Embryonic facial prominence (tissue), 1 donor: Measurements from ENCODE around the gene CERS6.
"Not testable (repeated sequence)": the region's sequence is repeated elsewhere in the genome, so short reads cannot be mapped to it uniquely, and the experiment has no call there.

Source experiments
- DNase-seq: peaks from one replicate; pipeline ENCODE4 v3.0.0-alpha.2; 2016; ENCODE audit errors: extremely low spot score

Gene CERS6

DNA sequence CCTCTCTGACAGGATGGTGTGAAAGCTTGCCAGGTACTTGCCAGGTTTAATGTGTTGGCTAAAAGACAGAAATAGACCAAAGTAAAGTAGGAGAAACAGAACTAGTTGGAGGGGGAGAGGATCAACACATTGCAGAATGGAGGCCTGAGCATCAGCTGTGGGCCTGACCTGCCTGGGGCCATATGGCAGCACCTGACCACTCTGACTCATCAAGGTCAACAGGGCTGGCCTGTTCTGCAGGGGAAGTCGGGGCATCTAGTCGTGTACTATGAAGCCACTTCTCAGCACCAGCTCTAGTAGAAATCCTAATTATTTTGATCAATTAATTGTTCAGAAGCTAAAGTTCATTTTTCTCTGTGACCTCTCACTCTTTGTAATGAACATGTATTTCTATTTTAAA lies 310.5 kb downstream of the CERS6 start:
- DNase-seq = no peak

DNA sequence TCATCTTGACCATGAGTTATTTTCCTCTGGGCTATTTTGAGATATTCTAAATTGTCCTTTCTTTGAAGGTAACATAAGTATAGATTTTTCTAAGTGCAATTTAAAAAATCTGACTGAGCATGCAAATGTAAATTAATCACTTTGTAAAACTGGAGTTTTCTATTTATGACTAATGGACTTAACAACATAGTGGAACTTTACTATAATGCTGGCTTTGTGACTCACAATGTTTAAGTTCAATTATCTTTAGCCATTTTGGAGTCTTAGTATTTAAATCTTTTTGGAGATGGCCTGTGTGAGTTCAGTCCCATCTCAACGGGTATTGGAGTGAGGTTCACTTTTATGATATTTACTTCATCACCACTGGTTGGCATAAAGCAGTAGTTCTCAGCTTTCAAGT lies 311.2 kb downstream of the CERS6 start:
- no peak for DNase-seq

DNA sequence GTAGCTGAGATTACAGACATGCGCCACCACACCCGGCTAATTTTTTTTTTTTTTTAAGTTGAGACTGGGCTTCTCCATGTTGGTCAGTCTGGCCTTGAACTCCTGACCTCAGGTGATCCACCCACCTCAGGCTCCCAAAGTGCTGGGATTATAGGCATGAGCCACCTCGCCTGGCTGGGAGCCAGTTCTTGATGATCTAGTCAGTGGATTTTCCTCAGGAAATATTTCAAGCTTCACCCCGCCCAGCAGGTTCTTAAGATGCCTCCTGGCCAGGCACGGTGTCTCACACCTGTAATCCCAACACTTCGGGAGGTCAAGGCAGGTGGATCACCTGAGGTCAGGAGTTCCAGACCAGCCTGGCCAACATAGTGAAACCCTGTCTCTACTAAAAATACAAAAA lies 312.3 kb downstream of the CERS6 start:
- DNase-seq = not testable (repeated sequence)

DNA sequence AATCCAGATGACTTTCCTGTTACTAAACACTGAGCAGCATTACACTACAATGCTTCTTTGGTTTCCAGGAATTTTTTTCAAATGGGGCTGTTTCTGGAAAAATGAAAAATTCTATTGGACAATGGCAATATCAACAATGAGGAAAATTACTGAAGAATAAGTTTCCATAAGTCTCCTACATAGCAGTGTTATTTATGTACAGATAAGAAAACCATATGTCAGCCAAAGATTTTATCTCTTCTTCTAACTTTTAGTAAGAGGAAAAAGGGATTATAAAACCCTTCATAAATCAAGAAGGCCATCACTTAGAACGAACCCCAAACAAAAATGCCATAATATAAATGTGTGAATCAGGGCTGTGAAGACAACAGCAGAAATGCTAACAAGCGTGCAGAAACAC lies 314.7 kb downstream of the CERS6 start:
- DNase-seq = peak; percentile 10

DNA sequence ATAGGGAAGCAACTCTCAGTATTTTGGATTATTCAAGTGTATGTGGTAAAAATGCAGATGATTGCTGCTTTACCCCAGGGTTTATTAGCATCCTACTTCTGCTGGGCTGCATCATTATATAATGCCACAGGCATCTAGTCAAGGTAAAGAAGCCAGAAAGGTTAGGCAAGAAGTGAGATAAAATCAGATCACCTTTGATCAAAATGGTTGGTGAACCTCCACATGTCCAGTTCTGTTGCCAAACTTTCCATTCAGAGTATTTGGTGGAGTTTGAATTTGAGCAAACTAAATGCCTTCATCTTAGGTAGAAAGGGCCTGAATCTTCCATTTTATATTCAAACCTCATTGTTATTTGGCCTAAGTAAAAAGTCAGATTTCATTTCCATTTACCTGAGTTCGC lies 316.6 kb downstream of the CERS6 start:
- DNase-seq = no peak

DNA sequence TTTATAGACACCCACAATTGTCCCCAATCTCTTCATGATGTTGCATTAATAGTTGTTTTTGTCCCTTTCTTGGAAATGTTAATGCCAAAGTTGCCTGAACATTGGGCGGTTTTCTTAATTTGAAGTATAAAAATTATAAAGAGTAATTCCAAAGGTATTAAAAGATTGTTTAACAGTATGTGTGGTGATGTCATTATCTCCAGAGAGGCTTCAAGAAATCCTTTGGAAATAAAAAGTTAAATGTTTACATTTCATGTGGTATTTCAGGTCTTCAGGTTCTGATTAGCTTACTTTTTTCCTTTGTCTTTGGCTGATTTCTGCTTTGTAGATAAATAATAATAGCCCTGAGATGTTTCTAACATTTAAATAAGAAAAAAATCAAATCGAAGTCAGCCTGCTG lies 317.1 kb downstream of the CERS6 start:
- DNase-seq = no peak

DNA sequence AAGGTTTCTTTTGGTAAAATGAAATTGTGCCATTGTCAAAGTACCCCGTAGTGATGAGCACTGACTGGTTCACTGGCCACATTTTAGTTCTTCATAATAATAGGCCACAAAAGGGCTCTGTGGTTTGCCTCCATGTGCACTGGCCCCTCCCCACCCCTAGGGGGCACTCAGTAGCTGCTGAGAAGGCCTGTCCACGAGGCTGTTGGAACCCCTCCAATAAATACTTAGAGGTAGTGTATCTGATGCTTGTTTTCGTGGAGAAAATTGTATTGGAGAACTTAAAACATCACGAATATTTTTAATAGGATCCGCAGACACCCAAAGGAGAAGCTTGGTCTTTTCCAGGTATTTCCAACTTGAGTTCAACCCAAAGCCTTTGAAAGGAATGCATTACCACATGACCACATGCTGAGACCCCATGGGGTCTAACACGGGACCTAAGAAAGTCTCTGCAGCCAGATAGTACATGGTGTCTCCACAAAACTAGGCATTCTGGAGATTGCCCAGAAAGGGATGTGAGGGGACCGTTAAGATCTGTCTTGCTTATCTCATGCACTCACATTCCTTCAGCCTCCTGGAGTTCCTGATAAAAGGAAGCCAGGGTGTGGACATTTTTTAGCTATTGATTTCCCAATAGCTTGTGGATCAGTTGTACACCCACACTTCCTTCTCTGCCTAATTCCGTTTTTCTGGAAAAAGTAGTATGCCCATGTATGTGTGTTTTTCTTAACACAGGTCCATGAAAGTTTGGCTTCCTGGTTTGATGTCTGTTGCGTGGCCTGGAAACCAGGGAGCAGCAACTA lies 317.8 kb downstream of the CERS6 start:
- no peak for DNase-seq

DNA sequence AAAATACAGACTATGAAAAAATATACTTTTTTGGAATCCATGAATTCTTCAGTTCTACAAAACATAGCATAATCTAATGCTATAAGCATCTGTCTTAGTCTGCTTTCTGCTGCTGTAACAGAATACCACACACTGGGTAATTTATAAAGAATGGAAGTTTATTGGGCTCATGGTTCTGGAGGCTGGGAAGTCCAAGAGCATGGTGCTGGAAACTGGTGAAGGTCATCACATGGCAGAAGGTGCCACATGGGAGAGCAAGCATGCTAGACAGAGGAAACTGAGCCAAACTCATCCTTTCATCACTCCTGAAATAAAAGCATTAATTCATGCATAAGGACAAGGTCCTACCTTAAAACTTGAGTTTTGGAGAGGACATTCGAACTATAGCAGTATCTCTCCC lies 319.8 kb downstream of the CERS6 start:
- DNase-seq = no peak

DNA sequence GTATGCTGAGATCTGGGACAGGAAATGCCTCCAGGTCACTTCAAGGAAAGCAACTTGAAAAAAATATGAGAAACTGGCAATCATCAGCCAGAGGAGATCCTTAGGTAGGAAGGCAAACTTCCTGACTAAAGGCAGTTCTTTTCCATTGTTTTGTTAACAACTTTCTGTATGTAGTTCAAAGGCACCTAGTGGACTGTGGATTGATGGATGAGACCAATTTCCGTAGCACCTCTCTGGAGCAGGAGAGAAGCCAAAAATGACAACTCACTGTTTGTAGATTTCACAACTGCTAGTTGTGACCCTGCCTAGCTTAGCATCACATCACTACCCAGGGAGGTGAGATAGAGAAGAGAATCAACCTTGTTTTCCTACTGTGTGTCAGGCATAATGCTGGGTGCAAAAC lies 324.6 kb downstream of the CERS6 start:
- no peak for DNase-seq

DNA sequence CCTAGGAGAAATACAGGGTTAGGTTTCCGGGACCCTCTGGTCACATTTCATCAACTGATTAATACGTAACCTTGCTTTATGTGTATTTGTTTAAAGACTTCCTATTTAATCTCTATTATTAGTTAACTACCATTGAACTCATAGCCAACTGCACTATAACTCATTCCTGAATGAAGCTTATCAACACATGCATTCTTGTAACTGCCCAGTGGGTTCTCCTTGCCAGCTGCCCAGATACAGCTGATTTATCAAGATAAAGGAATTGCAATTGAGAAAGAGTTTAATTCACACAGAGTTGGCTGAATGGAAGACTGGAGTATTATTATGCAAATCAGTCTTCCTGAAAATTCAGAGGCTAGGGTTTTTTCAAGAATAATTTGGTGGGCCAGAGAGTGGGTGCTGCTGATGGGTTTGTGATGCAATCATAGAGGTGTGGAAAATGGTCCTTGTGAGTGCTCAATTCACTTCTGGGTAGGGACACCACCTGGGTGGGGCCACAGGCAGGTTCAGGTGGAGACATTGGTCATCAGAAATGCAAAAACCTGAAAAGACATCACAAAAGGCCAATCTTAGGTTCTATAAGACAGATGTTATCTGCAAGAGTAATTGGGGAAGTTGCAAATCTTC lies 325.2 kb downstream of the CERS6 start:
- no peak for DNase-seq

DNA sequence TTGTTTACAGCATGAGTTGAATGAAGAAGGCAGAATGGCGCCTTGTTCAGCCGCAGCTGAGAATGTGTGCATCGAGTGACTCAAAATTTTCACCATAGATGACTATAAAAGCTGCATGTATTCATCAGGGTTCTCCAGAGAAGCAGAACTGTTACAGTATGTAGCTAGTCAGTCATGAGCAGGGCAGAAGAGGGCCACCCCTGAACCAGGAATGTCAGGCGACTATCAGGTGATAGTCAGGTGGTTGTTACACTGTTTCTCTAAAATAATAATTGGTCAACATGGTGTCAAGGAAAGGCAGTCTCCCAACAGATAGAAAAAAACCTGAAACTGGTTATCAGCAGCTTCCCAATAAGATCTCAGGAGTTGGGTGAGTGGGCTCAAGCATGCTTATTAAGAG lies 326.2 kb downstream of the CERS6 start:
- no peak for DNase-seq

DNA sequence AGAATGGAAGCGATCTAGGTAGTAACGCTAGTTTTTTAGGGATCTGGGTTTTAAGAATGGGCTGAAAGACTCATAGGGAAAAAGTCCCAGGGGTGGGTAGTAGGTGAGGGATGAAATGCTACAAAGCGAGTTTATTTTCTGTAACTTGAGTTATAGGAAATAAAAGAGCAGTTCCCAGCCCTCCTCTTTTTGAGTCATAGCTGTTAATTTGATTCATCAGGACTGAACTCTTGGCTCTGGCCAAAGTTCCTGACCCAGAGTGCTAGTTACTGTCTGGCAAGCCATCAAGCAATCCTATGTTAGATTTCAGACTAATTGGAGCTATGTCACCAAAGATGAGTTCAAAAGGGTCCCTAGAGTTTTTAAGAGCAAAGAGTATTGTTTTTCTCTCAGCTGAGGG lies 328.9 kb downstream of the CERS6 start:
- DNase-seq = no peak

DNA sequence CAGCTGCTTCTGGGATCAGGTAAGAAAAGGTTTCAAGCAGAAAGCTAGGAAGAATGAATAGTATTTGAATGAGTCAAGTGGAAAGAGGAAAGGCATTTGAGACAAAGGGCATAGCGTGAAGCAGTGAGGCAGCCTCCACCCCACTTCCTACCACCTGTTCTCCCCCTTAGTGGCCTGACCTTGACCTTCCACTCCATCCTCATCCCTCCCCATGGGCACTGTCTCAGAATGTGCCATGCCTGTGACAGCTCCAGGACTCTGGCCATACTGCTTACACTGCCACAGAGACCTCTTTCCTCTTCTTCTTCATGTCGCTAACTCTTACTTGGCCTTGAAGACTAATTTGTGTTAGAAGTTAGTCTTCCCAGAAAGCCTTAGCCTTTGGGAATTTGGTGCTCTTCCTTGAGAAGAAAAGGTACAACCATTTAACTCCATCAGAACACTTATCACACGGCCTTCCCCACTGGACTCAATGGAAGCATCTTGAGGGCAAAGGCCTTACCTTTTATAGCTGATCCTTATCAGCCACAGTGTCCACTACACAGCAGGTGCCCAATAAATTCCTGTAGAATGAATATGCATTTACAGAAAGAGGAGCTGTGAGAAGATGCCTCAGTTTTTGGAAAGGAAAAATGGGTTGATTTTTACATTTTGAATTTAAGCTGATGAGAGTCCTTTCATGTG lies 331.2 kb downstream of the CERS6 start:
- no peak for DNase-seq

DNA sequence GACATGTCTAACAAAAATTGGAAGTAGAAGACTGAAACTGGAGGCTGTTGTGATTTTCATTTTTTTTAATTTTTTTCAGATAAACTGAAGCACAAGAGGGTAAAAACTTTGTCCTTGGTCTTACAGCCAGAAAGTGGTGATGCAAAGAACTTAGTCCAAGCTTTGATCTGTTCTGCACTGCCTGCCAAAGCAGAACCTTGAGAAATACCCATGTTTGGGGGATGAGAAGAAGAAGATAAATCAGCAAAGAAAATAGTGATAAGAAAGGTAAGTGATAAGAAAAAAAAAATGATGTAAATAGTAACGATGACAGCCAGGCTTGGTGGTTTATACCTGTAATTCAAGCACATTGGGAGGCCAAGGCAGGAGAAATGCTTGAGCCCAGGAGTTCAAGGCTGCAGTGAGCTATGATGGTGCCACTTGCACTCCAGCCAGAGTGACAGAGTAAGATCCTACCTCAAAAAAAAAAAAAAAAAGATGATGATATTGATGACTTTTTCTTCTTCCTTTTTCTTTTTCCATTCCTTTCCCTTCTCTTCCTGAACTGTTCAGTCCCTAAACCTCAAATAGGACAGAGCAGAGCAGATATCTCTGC lies 331.8 kb downstream of the CERS6 start:
- DNase-seq = no peak

DNA sequence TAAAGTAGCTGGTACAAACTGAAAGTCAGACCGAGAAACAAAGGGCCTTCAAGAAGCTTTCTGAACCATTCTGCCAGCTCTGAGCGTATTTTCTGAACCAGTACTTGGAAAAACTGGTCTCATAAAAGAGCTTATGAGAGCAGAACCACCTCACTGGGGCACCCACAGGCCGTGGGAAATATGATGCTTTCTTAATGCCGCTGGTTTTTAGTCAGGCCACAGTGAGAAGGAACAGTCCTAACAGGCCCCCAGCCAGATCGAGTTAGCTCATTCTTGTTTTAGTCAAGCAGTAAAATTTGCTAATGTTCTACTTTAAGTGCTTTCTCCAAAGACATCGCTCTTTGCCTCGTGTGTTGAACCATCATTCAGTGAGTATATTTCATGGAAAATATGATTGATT lies 333.7 kb downstream of the CERS6 start:
- DNase-seq = no peak

DNA sequence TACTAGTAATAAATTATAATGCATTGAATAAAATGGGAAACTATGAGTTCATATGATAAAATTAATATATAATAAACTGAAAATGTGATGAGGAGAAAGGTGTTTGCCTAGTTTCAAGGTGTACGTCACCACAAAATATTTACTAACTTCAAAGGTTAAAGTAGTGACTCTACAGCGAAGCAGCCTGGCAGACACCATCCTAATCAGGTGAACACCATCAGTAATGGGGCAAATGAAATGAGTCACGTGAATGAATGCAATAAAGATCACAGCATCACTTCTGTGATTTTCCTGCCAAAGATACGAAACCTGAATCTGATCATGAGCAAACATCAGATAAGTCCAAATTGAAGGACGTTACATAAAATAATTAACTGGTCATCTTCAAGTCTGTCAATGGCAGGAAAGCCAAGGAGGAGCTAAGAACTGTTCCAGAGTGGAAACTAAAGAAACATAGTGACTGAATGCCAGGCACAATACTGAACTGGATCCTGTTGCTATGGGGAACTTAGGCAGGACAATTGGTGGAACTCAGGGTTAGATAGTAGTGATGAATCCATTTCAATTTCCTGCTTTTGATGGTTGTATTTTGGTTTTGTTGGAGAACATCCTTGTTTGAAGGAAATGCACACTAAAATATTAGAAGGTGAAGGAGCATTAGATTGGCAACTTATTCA lies 334.3 kb downstream of the CERS6 start:
- no peak for DNase-seq

DNA sequence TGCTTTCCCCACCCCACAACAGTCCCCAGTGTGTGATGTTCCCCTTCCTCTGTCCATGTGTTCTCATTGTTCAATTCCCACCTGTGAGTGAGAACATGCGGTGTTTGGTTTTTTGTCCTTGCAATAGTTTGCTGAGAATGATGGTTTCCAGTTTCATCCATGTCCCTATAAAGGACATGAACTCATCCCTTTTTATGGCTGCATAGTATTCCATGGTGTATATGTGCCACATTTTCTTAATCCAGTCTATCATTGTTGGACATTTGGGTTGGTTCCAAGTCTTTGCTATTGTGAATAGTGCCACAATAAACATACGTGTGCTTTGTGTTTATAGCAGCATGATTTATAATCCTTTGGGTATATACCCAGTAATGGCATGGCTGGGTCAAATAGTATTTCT lies 335.1 kb downstream of the CERS6 start:
- DNase-seq = not testable (repeated sequence)

DNA sequence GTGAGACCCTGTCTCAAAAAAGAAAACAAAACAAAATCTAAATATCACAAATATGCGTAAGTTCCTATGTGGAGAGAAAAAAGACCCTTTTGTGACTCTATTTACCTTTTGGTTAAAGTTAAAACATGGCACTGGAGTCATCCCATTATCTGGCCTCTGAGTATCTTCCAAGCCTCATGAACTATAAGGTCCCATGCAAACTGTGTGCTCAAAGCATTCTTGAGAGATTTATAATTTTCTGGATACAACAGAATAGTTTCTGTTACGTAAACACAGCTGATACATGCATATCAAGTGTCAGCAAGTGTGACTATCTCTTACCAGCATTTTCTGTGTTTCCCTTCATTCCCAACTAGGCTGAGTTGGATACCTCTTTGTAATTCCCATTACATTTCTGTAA lies 337.5 kb downstream of the CERS6 start:
- DNase-seq = no peak

DNA sequence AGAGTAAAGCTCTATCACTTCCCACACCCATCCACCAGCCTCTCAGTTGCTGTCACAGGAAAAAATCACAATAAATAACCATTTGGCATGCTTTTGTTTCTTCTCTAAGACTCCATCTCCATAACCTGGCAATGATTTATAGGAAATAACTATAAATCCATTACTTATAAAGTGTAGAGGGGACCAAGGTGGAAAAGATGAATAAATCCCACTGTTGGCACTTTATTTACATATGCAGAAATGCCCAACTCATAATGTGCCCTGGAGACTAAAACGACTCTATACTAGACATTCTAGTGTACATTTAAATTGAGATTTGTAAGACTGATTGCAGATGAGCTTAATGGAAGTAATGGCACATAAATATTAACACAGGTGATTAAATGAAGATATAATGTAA lies 338.9 kb downstream of the CERS6 start:
- no peak for DNase-seq

DNA sequence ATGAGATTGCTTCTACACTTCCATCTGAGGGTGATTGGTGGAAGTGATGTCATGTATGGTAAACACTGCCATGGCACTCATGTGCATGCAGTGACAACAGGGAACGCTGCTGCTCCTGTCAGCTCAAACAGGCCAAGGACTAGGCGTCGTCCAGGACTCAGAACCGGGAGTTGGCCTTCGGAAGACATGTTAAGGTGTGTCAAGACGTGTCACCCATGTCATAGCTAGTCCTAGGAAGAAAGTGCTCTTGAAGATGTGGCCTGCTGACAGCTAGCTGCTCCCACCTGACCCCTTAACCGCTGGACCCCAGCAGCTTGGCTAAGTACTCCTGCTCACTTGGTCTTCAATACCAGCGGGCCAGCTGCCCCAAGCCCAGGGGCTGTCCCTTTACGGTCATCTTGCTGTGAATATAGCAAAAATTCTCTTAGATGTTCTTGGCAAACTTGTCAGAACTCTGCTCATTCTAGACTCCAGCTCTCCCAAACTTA lies 340.1 kb downstream of the CERS6 start:
- no peak for DNase-seq

DNA sequence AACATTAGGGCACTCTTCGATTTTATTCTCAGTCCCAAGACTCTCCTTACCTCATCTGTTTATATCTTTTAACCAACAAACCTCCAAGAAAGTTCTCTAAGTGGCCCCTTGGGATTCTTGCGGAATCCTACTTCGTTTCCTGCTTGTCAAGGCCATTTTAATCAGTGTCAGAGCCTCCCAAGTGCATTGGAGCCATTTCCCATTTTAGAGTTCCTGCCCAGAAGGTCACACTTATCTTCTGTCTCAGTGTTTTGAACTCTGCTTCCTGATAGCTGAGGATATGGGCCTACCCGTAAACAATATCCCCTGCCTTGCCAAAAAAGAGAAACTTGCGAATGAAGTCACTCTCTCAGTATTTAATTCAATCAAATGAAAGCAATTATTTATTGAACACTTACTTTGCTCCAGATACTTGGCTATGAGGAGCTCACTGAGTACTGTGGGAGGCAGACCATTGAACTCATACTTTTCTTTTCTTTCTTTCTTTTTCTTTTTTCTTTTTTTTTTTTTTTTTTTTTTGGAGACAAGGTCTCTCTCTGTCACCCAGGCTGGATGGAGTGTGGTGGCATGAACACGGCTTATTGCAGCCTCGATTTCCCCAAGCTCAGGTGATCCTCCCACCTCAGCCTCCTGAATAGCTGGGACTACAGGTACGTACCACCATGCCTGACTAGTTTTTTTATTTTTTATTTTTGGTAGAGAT lies 340.7 kb downstream of the CERS6 start:
- DNase-seq = no peak
